T47D (cell line): Measurements from ENCODE around the gene CA10.

Experiments
- DNase-seq, 2 experiments: peaks; one replicate each; pipeline versions ENCODE4 v3.0.0 to v3.0.0-alpha.2; 2011 to 2012; ENCODE audit warnings: low read depth in 1 of 2, low spot score in 1 of 2
- JUND ChIP-seq: IDR thresholded peaks from 2 replicates; pipeline ENCODE4 v1.6.1; 2012; ENCODE audit warnings: low read depth
- in situ Hi-C: cut with HindIII; loops from 2 replicates; pipeline ENCODE4 v1.10.0; 2016; ENCODE audit warnings: low sequenced_read_pairs, low pct_unique_long_range_greater_than_20kb

Gene CA10

GRCh38 chr17:52156576-52157570 is 1.6 kb downstream of the CA10 start:
- DNase-seq: no peak
- in situ Hi-C loops: no loop called here
- TF ChIP-seq JUND: no peak

- in situ Hi-C loops: no loop called here
- no peak for TF ChIP-seq JUND
- DNase-seq: no peak
These were observed 3.2 kb downstream of the CA10 start for GRCh38 chr17:52155301-52155700.

GRCh38 chr17:52154466-52154865 is 4.0 kb downstream of the CA10 start:
- TF ChIP-seq JUND: no peak
- DNase-seq: no peak

GRCh38 chr17:52150935-52151334 is 7.6 kb downstream of the CA10 start:
- TF ChIP-seq JUND: no peak
- DNase-seq: no peak
- in situ Hi-C loops: no loop called here

More at GRCh38 chr17:52154466-52154865, 4.0 kb downstream of the CA10 start:
- in situ Hi-C loops: no loop called here

DNA sequence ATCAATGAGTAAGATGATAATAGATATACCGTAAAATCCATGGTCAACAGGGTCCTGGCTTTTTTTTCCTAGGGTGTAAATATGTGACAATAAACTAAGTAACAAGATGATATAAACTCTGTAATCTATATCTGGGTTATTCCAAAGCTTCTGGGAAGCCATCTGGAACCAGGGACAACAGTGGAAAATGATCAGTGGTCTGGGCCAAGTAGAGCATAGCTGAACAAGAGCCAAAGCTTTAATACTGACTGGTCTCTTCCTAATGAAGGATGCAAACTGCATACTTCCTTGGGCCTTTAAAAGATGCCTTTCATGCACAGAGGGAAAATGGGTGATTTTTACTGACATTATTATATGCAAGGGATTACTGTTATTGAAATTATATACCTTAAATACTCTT is 8.9 kb downstream of the CA10 start:
- no peak for DNase-seq
- in situ Hi-C loops: no loop called here
- TF ChIP-seq JUND: no peak

GRCh38 chr17:52148969-52149351 is 9.6 kb downstream of the CA10 start:
- no peak for TF ChIP-seq JUND
- no peak for DNase-seq
- in situ Hi-C loops: no loop called here

DNA sequence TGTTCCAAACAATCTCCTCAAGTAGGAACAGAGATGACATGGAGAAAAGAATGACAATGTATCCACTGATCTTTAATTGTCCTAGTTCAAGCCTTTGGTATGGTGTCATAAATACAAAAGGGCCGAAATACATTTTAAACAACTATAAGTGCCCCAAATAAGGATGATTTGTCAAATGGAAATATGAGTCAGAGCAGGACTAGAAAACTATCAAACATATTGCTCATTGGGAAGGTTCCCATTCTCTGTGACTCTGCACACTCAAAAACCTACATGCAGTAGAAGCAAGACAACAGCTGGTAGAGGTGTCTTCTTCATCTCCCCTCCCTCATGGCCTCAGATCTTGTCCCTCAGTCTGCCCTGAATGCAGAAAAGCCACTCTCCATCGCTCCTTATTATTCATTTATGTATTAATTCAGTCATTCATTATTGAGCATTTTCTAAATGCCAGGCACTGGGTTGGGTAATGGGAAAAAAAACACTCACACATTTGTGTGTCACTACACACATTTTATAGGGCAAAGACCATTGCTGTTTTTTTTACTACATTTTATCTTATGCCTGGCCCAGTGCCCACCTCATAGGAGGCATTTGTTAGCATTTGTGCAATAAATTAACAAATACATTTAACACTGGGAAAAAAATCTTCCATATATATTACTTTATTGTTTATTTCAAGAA is 10.1 kb downstream of the CA10 start:
- DNase-seq: no peak
- no peak for TF ChIP-seq JUND
- in situ Hi-C loops: no loop called here

DNA sequence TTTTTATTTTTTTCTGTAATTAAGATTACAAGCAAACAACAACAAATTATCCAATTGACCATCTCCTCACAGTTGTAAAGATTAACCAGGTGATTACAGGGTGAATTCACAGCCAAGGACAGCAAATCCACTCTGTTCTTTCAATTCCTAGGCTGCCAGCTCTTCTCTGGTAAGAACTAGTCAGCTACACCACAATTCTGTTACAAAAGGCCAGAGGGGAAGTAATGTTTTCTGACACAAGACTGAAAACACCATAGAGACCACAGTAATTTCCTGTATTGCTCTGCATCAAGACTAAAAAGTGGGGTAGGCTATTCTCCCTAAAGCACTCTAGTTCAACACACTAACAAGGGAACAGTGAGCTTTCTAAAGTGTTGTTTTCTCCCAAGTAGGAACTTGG is 10.6 kb downstream of the CA10 start:
- in situ Hi-C loops: no loop called here
- no peak for TF ChIP-seq JUND
- no peak for DNase-seq

DNA sequence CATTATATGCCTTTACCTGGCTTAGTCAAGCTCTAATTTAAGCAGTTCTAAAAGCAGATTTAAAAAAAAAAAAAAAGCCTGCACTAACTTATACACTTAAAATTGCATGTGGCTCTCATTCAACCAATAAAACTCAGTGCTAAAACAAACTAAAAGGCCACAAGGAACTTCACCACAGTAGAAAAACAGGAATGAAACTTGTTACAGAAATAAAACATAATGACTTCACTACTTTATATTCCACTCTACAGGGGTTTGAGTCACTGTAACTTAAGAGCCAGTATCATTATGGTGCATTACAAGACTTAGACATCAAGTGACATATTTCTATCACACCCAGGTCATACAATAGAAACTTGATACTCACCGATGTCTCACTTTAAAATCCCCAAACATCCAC is 11.1 kb downstream of the CA10 start:
- DNase-seq: no peak
- no peak for TF ChIP-seq JUND

GRCh38 chr17:52145476-52145875 is 13.0 kb downstream of the CA10 start:
- in situ Hi-C loops: no loop called here
- no peak for TF ChIP-seq JUND
- no peak for DNase-seq

More for the DNA sequence above, 11.1 kb downstream of the CA10 start:
- in situ Hi-C loops: no loop called here

DNA sequence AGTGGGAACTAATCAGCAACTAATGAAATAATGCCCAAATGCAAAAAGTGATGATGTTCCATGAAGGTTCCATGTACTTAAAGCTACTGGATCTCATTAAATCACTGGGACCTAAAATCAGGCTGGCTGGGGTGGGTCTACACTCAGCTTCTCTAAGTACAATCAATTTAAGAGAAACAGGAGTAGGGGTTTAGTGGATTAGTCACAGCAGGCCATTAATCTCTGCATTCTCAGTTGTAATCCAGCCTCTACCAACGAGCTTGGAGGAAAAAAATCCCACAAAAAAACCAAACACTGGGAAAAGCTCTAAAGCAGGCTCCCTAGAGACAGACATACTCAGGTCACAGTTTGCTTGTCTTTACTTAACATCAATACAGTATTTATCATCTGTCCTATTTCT is 15.0 kb downstream of the CA10 start:
- in situ Hi-C loops: no loop called here
- TF ChIP-seq JUND: no peak
- no peak for DNase-seq

GRCh38 chr17:52140601-52141000 is 17.9 kb downstream of the CA10 start:
- TF ChIP-seq JUND: no peak
- no peak for DNase-seq
- in situ Hi-C loops: no loop called here

DNA sequence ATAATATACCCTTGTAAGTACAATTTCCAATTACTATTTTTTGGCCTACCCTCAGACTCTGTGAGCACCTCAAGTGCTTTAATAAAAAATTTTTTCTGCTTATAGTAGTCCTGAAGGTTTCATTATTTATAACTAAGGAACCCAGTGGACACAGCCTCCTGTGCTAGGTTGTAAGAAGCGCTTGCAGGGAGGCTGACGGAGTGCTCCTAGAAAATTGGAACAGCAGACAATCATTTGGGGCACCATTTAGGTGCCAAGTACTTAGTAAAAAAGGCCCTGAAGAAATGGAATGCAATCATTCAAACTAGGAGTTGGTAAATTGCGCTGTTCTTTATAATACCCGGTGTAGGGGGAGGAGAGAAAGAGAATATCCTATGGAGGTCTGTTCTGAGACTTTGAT is 19.8 kb downstream of the CA10 start:
- DNase-seq: no peak
- no peak for TF ChIP-seq JUND
- in situ Hi-C loops: no loop called here
